ENCODE results near the gene PIGW.
A peak's percentile ranks its signal among the peaks of the same experiment; 100 is the strongest.

PIGW gene

GRCh38 chr17:36533935-36534839, 600 bp upstream of the PIGW start:
- peak overlapping the region; percentile 89 for H3K4me3 ChIP-seq (ENCODE audit: low read depth, low read length)
- peaks cover 63% of the 10 kb centered on the region for H3K36me3 ChIP-seq
- H3K27me3 ChIP-seq: no peaks in the 10 kb centered on the region
- H3K9me3 ChIP-seq: no peaks in the 10 kb centered on the region
- DNase-seq: peak; percentile 75
- TF ChIP-seq CTCF (IDR thresholded peaks at IDR 0.05; ENCODE audit: low read depth, low read length): peak; percentile 71
- H3K4me1 ChIP-seq: 0 out of 2 replicates have a peak, but pooled peaks cover 3% of the 10 kb centered on the region

- no peaks in the 10 kb centered on the region for H3K9me3 ChIP-seq
- H3K27me3 ChIP-seq: no peaks in the 10 kb centered on the region
- DNase-seq: no peak
- no peak for TF ChIP-seq CTCF (IDR thresholded peaks at IDR 0.05; ENCODE audit: low read depth, low read length)
- H3K4me1 ChIP-seq: 0 out of 2 replicates have a peak, but pooled peaks cover 3% of the 10 kb centered on the region
- peaks cover 60% of the 10 kb centered on the region for H3K36me3 ChIP-seq
- peak overlapping the region; percentile 89 for H3K4me3 ChIP-seq (ENCODE audit: low read depth, low read length)
Observed at GRCh38 chr17:36535669-36536081, 888 bp downstream of the PIGW start.

- H3K9me3 ChIP-seq: no peaks in the 10 kb centered on the region
- no peak for TF ChIP-seq CTCF (IDR thresholded peaks at IDR 0.05; ENCODE audit: low read depth, low read length)
- H3K27me3 ChIP-seq: no peaks in the 10 kb centered on the region
- peaks cover 32% of the 10 kb centered on the region for H3K36me3 ChIP-seq
- H3K4me3 ChIP-seq (ENCODE audit: low read depth, low read length): no peak overlapping the region
- DNase-seq: no peak
- H3K4me1 ChIP-seq: 0 out of 2 replicates have a peak, but pooled peaks cover 3% of the 10 kb centered on the region
Observed at GRCh38 chr17:36540696-36541095, 5.9 kb downstream of the PIGW start.

- no peaks in the 10 kb centered on the region for H3K27me3 ChIP-seq
- no peak overlapping the region for H3K4me3 ChIP-seq (ENCODE audit: low read depth, low read length)
- TF ChIP-seq CTCF (IDR thresholded peaks at IDR 0.05; ENCODE audit: low read depth, low read length): no peak
- peaks cover 2% of the 10 kb centered on the region; the same call in 1 of the 2 replicates for H3K4me1 ChIP-seq
- H3K9me3 ChIP-seq: no peaks in the 10 kb centered on the region
- no peak for DNase-seq
- peaks cover 18% of the 10 kb centered on the region for H3K36me3 ChIP-seq
Observed at GRCh38 chr17:36542755-36543154, 8.0 kb downstream of the PIGW start.

GRCh38 chr17:36544044-36544306, 9.2 kb downstream of the PIGW start:
- Histone ChIP-seq H3K4me3 (ENCODE audit: low read depth, low read length) (peak overlapping the region; percentile 95), H3K36me3 (peaks cover 10% of the 10 kb centered on the region), H3K4me1 (peaks cover 3% of the 10 kb centered on the region; the same call in 1 of the 2 replicates), H3K9me3 (no peaks in the 10 kb centered on the region), H3K27me3 (no peaks in the 10 kb centered on the region)
- DNase-seq: peak; percentile 31
- no peak for TF ChIP-seq CTCF (IDR thresholded peaks at IDR 0.05; ENCODE audit: low read depth, low read length)
